Progenitor cell of endocrine pancreas (in vitro differentiated cells): Measurements from ENCODE around the gene OR5A1. TPM values are rescaled to one million over a fixed set of nuclear protein-coding genes. Genes with fewer than 3 reads are reported as not detected.

Source experiments
- DNase-seq: peaks from one replicate; pipeline ENCODE4 v3.0.0; 2021; ENCODE audit warnings: low spot score; ENCODE audit not compliant: unreplicated experiment
- H3K27ac Mint-ChIP-seq: 2 replicates; pipeline ENCODE4 v1.8.0; 2021; ENCODE audit warnings: mild to moderate bottlenecking, moderate library complexity, mixed read lengths
- H3K27me3 Mint-ChIP-seq: 2 replicates; pipeline ENCODE4 v1.8.0; 2021; ENCODE audit warnings: mixed read lengths
- H3K36me3 Mint-ChIP-seq: 2 replicates; pipeline ENCODE4 v1.8.0; 2022; ENCODE audit warnings: mixed read lengths; ENCODE audit not compliant: insufficient read depth
- H3K4me1 Mint-ChIP-seq: 2 replicates; pipeline ENCODE4 v1.8.0; 2021; ENCODE audit warnings: low read depth, mixed read lengths
- H3K4me3 Mint-ChIP-seq: 2 replicates; pipeline ENCODE4 v1.8.0; 2021; ENCODE audit warnings: low read depth, mild to moderate bottlenecking, moderate library complexity, mixed read lengths
- H3K9me3 Mint-ChIP-seq: 2 replicates; pipeline ENCODE4 v1.8.0; 2021; ENCODE audit warnings: low read depth, mixed read lengths
- CTCF ChIP-seq: fragments of 200-600 bp; sonication (generic); IDR thresholded peaks from one replicate; pipeline ENCODE4 v1.5.0; 2021; ENCODE audit warnings: antibody characterized with exemption, mild to moderate bottlenecking; ENCODE audit not compliant: unreplicated experiment
- total RNA-seq: library from RNA; stranded (reverse); gene quantifications from 2 replicates; pipeline ENCODE4 v1.2.1, GENCODE V29; 2021

The OR5A1 gene
- total RNA-seq, 1 donor from 2014 or later, result not detected

DNA sequence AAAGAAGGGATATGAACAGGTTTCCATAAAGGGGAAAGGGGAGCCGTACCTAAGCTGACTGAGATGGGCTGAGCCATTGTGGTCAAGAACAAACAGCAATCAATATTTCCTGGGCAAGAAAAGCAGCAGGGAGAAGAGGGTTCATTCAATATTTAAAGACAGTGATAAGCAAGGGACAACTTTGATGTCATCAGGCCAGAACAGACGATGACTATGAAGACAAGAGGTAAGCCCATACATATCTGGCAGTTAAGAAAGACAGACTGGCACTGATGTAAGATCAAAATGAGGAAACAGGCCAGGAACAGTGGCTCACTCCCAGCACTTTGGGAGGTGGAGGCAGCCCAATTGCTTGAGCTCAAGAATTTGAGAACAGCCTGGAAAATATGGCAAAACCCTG lies 12.4 kb upstream of the OR5A1 start:
- DNase-seq, result no peak
- no peak overlapping the region for H3K27ac Mint-ChIP-seq

DNA sequence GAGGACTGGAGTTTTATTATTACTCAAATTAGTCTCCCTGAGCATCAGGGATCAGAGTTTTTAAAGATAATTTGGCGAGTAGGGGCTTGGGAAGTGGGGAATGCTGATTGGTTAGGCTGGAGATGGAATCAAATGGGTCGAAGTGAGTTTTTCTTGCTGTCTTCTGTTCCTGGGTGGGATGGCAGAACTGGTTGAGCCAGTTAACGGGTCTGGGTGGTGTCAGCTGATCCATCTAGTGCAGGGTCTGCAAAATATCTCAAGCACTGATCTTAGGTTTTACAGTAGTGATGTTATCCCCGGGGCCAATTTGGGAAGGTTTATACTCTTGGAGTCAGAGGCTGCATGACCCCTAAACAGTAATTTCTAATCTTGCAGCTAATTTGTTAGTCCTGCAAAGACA lies 11.1 kb upstream of the OR5A1 start:
- H3K27ac Mint-ChIP-seq, result no peak overlapping the region
- TF ChIP-seq CTCF, result no peak

More for the DNA sequence above, 12.4 kb upstream of the OR5A1 start:
- no peak for TF ChIP-seq CTCF
- Mint-ChIP-seq H3K27me3 (no peaks in the 10 kb centered on the region), H3K36me3 (no peaks in the 10 kb centered on the region), H3K4me3 (no peak overlapping the region), H3K4me1 (peaks cover 26% of the 10 kb centered on the region), H3K9me3 (peaks cover 4% of the 10 kb centered on the region)

DNA sequence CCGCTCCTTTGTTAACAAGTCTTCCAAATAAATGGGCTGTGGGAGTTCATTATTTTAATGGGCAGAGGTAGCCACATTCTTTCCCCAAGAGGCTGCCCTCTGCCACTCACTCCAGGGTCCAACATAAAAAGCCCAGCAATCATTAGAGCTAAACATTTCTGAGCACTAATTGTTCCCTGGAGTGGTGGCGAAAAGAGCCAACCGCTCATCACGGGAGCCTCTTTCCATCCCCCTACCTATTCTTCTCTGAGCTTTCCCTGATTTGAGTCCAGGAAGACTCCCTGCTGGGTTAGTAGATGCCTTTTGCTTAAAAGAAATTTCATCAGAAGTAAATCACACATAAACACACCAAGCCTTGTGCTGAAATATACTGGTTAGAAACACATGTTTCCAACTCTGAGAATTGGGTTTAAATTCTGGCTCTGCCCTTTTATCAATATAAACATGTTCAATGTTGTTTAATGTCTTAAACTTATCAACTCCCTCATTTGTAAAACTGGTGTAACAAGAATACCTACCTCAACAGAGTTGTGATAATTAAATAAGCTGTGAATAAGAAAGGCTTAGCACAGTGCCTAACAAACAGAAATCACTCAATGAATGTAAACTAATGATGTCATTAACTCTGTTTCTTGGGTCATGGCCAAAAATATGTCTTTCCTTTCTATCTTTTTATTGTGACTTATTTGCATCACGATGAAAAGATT lies 9.8 kb upstream of the OR5A1 start, which contains the start of gene OR5A2:
Gene OR5A2, minus strand, starts transcription at position 53 of the 707 bp plus-strand sequence. CDS start 3,460 bp downstream, outside the sequence.
- no peak for TF ChIP-seq CTCF
- H3K27me3 Mint-ChIP-seq, result peaks cover 2% of the 10 kb centered on the region
- H3K27ac Mint-ChIP-seq, result peak within 1 kb of the TSS; percentile 82
- no peak within 1 kb of the TSS for H3K4me3 Mint-ChIP-seq
- H3K36me3 Mint-ChIP-seq, result no peaks in the 10 kb centered on the region
- peaks cover 4% of the 10 kb centered on the region for H3K9me3 Mint-ChIP-seq
- peaks cover 26% of the 10 kb centered on the region for H3K4me1 Mint-ChIP-seq
- no peak for DNase-seq

More for the DNA sequence above, 11.1 kb upstream of the OR5A1 start:
- no peak overlapping the region for H3K4me3 Mint-ChIP-seq
- no peaks in the 10 kb centered on the region for H3K27me3 Mint-ChIP-seq
- H3K4me1 Mint-ChIP-seq, result peaks cover 26% of the 10 kb centered on the region
- H3K9me3 Mint-ChIP-seq, result peaks cover 4% of the 10 kb centered on the region
- DNase-seq, result no peak
- no peaks in the 10 kb centered on the region for H3K36me3 Mint-ChIP-seq

DNA sequence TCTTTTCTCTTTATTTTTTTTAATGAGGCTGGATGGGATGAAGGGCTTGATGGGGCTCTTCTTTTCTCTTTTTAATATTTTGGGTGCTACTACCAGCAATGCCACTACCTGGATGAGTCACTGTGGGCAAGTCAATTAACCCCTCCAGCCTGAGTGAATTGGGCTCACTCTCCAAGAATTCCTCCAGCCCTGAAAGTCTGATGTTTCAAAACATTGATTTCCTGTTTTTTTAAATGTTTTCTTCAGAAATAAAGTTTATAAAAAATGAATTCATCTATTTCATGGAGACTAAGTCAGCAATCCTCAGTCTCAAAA lies 9.2 kb upstream of the OR5A1 start:
- Mint-ChIP-seq H3K27me3 (peaks cover 6% of the 10 kb centered on the region), H3K4me3 (no peak overlapping the region), H3K9me3 (peaks cover 4% of the 10 kb centered on the region), H3K27ac (peak overlapping the region; percentile 82), H3K4me1 (peaks cover 26% of the 10 kb centered on the region), H3K36me3 (no peaks in the 10 kb centered on the region)
- TF ChIP-seq CTCF, result no peak
- no peak for DNase-seq

- peaks cover 22% of the 10 kb centered on the region for H3K4me1 Mint-ChIP-seq
- peaks cover under 1% of the 10 kb centered on the region for H3K9me3 Mint-ChIP-seq
- H3K27ac Mint-ChIP-seq, result no peak overlapping the region
- no peak overlapping the region for H3K4me3 Mint-ChIP-seq
- no peaks in the 10 kb centered on the region for H3K36me3 Mint-ChIP-seq
- H3K27me3 Mint-ChIP-seq, result peaks cover 6% of the 10 kb centered on the region
- DNase-seq, result peak; percentile 29
- peak; percentile 84 for TF ChIP-seq CTCF
Observed at GRCh38 chr11:59429924-59430516, 6.2 kb upstream of the OR5A1 start.
